GM19099 (cell line): ENCODE results near the gene SCRT2.

Experiments used
- POLR2A ChIP-seq: IDR thresholded peaks from 3 replicates; pipeline ENCODE4 v1.6.1; 2011; ENCODE audit warnings: low read depth; ENCODE audit not compliant: insufficient read length; ENCODE audit errors: extremely low read depth

Gene SCRT2

GRCh38 chr20:707451-708110 lies 32.0 kb upstream of the SCRT2 start:
- no peak for TF ChIP-seq POLR2A

GRCh38 chr20:706366-706885 lies 30.8 kb upstream of the SCRT2 start:
- no peak for TF ChIP-seq POLR2A

GRCh38 chr20:704726-705125 lies 29.1 kb upstream of the SCRT2 start:
- no peak for TF ChIP-seq POLR2A

GRCh38 chr20:703426-703825 lies 27.8 kb upstream of the SCRT2 start:
- no peak for TF ChIP-seq POLR2A

- no peak for TF ChIP-seq POLR2A
These were observed 27.4 kb upstream of the SCRT2 start for GRCh38 chr20:703006-703405.

GRCh38 chr20:701401-702129 lies 26.0 kb upstream of the SCRT2 start:
- TF ChIP-seq POLR2A, result no peak

GRCh38 chr20:699811-700338 lies 24.3 kb upstream of the SCRT2 start:
- TF ChIP-seq POLR2A, result no peak

GRCh38 chr20:699342-699741 lies 23.7 kb upstream of the SCRT2 start:
- no peak for TF ChIP-seq POLR2A

- TF ChIP-seq POLR2A, result no peak
These were observed 22.7 kb upstream of the SCRT2 start for GRCh38 chr20:698276-698675.

- TF ChIP-seq POLR2A, result no peak
These were observed 22.2 kb upstream of the SCRT2 start for GRCh38 chr20:697826-698225.

GRCh38 chr20:695165-695866 lies 19.7 kb upstream of the SCRT2 start:
- TF ChIP-seq POLR2A, result no peak

- no peak for TF ChIP-seq POLR2A
These were observed 18.9 kb upstream of the SCRT2 start for GRCh38 chr20:694496-694895.

GRCh38 chr20:692044-692443 lies 16.4 kb upstream of the SCRT2 start:
- no peak for TF ChIP-seq POLR2A

GRCh38 chr20:689947-690346 lies 14.3 kb upstream of the SCRT2 start:
- no peak for TF ChIP-seq POLR2A

- no peak for TF ChIP-seq POLR2A
These were observed 13.7 kb upstream of the SCRT2 start for GRCh38 chr20:689348-689747.
